ENCODE results near the gene TTLL7.
A peak's percentile ranks its signal among the peaks of the same experiment; 100 is the strongest.
"Not testable (repeated sequence)": the region's sequence is repeated elsewhere in the genome, so short reads cannot be mapped to it uniquely, and the experiment has no call there.

Gene TTLL7

DNA sequence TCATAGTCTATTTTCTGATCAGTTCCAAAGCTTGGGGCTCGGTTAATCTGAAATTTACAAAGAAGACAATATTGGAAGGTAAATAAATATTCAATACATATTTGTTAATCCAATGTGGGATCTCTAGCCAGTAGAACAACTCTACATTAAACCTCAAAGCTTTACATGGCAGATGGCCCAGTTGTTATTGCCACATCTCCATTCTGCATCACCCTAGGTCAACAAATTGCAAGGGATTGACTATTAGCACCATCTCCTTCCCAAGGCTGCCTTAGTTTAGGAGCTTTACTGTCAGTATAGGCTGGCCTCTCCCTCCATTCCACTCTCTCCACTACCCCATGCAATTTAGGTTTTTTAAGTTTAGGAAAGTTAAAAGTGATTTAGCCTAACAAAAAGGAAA lies 69.7 kb downstream of the TTLL7 start:
- no peak for DNase-seq

DNA sequence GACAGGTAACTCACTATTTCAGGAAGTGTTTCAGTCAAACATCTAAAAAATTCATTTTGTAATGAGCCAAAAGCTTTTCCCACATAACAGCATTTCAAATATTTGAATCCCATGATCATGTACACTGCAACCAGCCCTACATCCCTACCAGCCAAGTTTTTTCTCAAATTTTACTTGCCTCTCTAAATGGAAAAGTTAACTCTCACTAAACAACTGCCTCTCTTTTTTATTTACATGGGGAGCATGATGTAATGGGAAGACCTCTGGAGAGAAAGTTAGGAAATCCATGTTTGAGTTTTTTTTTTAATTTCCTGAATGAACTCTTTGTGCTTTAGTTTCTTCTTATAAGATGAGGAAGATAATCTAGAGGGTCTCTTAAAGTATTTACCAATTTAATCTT lies 70.5 kb downstream of the TTLL7 start:
- DNase-seq, result no peak

DNA sequence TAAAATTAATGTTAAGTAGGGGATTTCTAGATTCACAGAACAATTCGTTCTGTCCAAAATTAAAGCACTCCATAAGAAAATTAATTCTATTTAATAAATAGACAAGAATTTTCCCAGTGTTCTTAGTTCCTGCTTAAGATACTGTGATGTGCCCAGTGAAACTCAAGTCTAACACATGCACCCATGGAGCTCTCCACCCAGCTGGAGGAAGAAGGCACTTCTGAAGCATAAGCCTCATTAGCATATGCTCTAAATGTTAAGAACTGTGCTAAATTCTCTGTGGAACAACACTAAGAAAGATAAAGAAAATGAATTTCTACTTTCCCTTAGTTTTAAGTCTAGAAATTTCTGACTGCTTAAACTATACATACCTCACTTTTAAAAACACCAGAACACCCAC lies 71.2 kb downstream of the TTLL7 start:
- DNase-seq, result no peak

DNA sequence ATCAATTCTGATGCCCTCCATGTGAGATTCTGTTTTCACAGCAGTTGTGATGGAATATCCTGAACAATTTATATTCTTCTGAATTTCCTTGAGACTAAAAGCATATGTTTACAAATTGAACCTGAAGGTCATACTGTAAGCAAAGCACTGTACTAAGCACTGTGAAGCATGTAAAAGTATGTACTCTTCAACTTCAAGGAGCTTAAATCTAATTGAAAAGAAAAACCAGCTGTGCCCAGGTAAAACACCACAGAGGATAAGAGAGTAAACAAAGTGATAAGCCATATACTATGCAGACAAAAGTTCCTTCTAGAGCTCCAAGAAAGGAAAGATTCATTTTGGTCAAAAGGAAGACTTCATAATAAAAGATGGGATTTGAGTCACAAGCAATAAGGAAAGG lies 71.9 kb downstream of the TTLL7 start:
- no peak for DNase-seq

DNA sequence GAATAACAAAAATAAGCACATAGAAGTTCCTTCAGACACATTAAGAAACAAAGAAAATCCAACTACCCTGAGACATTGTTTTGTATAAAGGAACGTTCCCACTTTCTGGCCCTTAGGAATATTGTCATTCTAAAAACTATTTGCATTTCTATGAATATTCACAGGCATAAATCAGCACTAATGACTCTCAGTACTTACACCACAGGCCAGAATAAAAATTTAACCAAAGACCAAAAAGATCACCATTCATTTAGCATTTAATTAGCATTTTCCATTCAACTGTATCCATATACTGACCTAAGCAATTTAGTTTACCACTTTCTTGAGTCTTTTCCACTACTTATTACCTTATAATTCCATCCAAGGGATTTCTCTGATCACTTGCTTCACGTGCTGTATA lies 75.4 kb downstream of the TTLL7 start:
- no peak for DNase-seq

DNA sequence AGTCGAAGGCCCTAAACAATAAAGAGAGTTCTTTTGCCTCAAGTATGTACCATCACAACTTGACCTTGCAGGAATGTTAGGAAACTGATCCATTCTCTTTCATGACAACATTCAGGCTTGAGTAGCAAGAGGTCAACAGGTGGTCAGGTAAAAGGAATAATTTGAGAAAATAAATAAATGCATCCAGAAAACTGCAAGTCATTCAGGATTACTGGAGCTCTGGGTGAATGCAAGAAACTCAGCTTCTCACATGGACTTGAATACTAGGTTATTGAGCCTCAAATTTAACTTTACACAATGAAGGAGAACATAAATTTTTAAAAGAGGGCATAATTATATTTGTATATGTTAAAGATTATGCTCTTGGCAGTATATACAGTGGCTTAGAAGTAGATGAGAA lies 76.5 kb downstream of the TTLL7 start:
- no peak for DNase-seq

DNA sequence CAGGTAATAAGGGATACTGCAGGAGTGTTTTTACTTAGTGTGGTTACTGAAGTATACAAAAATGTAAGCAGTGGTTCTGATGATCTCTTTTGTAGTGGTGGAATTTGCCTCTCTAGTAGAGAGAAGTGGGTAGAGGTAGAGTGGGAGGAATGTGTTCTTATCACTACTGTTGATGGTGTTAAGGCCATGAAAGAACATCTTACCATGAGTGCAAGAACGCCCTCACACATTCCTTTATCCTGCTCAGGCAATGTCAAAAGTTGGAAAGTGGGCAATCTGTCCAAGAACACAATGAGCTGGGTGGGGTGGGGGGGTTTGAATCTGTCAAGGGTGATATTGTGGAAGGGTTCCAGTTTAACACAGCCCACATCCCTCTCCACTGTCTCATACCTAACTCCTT lies 78.6 kb downstream of the TTLL7 start:
- no peak for DNase-seq

DNA sequence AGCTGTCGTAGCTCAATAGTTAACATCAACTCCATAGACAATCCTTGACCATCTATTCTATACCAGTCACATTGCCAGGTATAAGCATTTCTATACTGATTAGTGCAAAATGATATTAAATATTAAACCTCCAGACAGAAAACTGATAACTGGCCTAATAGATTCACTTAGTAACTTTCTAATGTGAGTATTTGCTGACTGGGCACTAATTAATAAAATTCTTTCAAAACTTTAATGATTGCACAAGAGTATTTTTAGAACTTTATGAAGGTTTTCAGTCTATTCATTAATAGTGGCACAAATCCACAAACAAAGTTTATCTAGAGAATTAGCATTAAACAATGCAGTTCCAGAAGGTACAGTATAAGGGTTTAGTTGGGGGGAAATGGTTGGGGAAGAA lies 79.1 kb downstream of the TTLL7 start:
- no peak for DNase-seq

DNA sequence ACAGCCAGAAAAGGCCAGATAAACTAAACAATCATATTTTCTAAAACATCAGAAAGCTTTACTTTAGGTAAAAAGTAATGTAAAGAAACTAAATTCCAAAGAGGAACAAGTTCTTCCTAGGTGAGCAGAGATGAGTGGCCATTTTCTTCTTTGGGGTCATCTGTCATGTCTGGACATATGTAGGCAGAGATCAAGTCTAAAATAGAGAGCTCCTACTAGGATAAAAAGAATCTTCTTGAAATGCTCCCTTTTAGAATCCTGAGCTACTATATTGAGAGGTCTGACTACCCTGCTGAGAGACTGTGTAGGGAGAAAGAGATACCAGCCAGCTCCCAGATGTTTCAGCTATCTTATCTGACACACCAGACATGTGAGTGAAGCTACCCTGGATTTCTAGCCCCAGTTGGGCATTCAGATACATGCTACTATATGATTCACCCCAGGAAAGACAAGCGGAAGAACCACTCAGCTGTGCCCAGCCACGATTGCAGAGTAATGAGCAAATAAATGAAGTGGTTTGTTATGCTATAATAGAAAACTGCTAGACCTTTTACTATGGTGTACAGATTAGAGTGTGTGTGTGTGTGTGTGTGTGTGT lies 80.1 kb downstream of the TTLL7 start:
- DNase-seq, result no peak

DNA sequence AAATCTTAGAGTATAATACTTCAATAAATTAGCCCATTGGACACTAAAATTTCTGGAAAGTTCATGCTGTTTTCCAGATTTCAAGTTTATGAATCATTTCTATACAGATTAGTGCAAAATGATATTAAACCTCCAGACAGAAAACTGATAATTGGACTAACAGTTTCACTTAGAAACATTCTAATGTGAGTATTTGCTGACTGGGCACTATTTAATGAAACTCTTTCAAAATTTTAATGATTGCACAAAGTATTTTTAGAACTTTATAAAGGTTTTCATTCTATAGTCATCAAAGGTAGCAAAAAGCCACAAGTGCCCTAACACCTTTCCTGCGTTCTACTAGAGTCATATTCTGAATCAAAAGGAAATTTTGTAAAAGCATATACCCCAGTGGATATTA lies 81.0 kb downstream of the TTLL7 start:
- no peak for DNase-seq

DNA sequence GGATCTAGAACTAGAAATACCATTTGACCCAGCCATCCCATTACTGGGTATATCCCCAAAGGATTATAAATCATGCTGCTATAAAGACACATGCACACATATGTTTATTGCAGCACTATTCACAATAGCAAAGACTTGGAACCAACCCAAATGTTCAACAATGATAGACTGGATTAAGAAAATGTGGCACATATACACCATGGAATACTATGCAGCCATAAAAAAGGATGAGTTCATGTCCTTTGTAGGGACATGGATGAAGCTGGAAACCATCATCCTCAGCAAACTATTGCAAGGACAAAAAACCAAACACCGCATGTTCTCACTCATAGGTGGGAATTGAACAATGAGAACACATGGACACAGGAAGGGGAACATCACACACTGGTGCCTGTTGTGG lies 82.8 kb downstream of the TTLL7 start:
- not testable (repeated sequence) for DNase-seq

DNA sequence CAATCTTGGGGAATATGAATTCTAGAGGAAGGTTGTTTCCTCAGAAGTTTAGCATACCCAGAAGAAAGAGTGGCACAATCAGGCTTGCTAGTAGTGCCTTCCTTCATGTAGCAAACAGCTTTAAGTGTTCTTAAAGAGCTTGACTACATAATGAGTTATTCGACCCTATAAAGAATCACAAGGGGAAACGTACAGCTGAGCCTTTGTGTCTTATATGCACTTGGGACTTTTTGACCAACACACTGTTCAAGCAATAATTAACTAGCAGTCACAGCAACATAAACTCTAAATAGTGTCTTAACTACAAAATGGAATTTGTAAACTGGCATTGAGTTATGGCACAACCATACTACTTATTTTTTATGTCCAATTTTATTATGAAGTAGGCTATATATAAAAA lies 86.1 kb downstream of the TTLL7 start:
- DNase-seq, result no peak

DNA sequence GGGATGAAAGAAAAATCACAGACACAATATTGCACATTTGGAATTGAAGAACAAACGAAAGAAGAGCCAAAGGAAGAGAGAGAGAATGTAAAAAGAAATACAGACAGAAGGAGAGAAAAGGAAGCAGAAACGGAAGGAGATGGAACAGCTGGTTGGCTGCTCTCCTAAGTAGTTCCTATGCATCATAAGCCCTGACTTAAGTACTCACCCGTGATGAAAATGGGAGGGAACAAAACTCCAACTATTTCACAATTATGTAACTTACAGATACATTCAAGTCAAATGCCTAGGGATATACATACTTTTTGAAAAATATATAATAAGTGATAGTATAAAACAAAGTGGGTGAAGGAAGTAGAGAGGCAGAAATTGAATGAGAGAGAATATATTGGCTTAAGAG lies 88.5 kb downstream of the TTLL7 start:
- no peak for DNase-seq

DNA sequence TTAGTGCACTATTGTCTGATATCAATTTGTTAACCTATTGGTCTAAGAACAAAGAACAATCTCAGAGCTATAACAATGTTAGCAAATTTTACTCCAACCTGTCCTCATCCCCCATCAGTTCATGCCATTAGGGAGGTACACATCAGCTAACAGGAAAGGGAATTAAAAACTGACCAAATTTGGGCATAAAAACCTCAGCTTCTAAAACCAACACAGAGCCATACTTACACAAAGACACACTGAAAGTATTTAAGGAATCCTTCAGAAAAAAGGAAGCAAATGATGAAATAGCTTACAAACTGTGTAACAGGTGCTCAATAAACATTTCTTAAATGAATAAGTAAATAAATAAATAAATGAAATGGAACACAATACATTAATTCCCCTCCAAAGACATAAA lies 89.2 kb downstream of the TTLL7 start:
- no peak for DNase-seq

DNA sequence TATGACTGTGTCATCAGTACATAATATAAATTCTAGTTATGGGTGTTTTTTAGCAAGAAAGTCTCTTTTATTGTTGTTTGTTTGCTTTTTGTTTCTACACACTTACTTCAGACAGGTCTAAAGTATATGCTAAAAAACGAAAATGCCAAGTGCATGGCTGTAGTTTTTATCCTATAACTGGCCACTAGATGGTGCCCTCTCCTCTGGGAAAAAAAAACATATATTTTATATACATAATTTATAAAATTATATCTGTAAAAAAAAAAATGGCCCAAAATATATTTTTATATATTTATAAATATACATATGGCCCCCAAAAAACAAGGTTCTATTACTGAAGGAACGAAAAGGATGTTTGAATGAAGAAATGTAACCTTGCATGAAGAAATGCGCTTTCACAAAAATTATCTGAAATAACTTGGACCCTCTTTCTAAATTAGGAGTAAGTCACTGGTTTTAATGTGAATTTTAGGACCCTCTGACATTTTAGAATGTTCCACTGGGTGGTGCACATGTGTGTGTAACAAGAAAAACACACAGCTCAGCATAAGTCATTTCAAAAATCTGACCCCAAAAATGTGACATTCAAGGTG lies 93.5 kb downstream of the TTLL7 start:
- peak; percentile 6 for DNase-seq

DNA sequence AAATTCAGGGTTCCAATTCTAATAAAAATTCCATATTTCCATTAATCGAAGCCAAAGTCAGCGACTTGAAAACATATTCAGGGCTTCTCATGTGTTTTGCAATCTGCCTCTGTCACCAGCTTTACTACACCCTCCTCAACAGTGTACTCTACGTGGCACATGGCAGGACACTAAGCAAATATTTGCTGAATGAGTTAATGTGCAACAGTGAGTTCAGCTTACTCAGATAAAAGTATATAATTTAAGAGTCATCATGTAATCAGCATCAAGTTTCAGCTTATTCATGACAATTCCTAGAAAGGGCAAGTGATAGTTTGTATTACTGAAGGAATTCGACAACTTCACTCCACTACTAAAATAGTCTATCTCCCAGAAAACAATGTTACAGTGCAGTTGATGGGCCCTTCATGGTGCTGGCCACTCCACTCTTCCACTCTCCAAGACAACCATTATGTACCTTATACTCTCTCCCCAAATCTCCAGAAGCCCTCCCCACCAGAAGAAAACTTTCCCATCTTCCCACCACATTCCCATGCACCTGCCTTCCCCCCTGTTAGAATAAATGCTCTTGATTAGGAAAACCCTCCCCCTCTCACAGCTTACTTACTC lies 97.3 kb downstream of the TTLL7 start:
- DNase-seq, result no peak

DNA sequence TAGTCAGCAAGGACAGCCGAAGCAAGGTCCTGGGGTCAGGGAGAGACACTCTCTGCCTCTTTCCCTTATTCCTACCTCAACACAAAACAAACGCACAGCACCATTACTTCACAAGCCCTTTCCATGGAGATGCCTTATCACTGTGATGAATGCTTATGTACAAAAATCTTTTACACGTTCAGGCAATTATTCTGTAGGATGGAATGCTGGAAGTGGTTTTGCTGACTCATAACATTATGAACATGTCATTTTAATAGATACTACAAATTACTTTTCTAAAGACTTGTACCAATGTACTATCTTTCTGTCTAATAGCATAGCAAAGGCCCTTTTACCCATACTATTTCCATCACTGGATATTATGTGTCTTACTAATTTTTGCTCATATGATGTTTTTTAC lies 98.4 kb downstream of the TTLL7 start:
- DNase-seq, result no peak

DNA sequence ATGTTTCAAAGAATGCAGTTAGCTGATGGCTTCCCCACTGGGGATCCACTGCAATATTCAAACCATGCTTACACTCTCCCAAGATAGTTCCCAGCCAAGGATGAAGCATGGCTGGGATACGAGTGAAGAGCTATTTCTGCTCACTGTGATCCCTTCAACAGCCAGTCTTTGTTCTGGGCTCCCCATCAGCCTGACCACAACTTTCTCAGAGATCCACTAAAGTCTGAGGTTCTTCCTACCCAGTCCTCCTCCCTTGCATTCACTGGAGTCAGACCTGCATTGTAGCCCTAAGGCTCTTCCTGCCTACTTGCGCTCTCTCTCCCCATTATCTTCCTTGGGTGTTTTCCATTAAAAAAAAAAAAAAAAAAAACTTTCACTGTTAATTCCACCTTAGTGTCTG lies 101.4 kb downstream of the TTLL7 start:
- DNase-seq, result no peak

DNA sequence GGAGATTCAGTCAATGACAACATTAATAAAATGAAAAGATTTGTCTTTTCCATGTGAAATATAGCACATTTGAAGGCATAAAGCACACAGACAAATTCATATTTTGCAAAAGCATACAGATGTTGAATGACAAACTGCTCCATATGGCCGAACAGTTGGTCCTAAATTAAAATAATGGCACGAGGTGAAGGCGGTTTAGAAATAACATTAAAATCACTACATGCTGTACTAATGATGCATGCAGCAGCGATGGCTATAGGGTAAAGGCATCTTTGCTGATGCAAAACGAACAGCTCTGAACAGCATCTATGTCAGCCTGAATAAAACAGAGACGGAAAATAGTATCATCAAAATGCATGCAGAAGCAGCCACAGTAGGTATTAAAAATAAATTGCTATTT lies 102.6 kb downstream of the TTLL7 start:
- no peak for DNase-seq

DNA sequence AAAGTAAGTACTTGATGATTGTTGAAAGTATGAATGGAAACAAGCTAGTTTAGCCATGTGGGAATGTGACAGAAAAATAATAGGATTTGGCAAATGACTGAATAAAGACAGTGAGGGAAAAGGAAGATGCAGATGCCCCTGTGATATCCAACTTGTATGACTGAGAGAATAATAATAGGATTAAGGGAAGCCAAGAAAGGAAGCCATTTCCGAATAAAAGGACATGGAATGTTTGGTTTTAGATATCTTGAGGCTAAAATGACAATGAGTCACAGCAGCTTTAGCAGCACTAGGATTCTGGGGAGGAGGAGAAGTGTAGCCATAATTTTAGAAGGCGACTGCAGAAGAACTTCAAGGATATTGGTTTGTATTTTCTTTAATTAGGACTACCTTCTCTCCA lies 109.2 kb downstream of the TTLL7 start:
- no peak for DNase-seq

DNA sequence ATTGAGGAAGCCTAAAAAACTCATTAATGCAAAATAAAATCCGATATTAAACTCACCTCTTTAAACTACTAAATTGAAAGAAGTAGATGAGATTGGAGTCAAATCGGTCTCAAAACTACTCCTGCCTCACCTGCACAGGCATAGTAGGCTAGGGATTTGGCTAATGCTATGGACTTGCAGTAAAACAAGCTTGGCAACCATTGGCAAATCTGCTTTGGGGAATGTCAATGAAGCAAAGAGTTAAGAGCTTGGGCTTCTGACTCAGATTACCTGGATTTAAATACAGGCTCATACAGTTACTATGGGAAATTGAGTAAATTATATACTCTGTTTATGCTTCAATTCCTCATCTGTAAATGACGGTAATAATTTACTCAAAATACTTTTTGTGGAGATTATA lies 111.4 kb downstream of the TTLL7 start:
- no peak for DNase-seq

DNA sequence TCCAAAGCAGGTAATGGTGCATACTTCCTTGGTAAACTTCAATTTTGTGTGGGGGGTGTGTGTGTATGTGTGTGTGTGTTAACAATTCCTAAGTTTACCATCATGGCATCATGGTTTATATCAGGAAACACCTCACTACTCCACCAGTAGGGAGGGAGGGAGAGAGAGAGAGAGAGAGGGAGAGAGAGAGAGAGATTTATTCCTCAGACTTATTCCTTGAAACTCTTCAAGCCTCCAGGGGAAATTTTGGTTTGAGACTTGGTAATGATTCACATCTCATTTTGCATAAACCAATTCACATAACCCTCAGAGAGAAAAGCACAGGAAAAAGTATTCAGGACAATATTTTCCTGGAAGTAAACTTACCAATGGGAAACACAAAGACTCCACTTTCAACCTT lies 115.0 kb downstream of the TTLL7 start:
- DNase-seq, result no peak

DNA sequence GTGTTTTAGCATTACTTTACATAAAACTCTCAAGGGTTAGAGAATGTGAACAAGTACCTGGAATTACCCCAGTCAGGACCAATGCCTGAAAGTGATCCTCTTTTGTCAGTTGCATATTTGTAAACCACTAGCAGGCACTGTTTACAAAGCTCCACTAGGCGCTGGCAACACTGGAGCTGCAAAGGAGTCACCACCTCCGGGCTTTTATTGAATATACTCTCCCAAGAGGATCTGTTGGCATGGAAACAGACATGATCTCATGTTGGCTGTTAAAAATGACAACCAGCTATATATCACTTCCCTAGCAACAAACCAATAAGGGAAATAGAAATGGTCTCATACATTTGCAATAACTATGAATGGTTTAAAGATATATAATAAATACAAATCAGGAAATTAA lies 116.0 kb downstream of the TTLL7 start:
- DNase-seq, result peak; percentile 41

DNA sequence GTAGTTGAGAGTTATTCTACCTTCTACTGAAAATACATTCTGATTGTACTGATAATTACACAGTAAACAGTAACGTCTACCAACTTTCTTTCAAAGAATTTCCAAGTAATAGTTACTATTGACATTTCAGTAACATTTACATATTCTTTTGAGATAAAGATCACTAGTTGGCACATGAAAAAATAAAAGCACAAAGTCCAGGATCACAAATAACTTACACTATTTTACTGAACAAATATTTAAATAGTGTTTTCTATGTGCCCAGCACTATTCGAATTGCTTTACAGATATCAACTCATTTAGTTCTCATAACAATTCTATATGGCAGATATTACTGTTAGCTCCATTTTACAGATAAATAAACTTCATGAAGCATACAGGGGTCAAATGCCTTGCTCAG lies 126.4 kb downstream of the TTLL7 start:
- DNase-seq, result no peak

DNA sequence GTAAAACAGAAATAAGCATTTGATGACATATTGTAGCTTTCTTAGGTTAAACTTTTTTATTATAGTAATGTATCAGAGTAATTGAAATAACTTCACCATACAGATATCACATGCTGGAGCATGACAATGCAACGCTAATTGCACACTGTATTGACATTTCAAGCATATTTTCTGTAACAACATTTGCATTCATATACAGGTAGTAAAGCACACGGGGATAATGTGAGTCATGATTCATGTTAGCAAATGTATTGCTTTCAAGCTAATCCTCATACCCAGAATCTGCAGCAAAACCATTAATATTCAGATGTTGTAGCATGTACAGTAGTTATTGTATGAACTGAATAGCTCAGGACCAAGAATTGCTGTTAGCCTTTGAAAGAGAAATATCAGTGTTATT lies 133.9 kb downstream of the TTLL7 start:
- DNase-seq, result no peak
